8988T (cell line): ENCODE data around the gene MAX.

Source experiments
- DNase-seq: peaks from one replicate; pipeline ENCODE4 v3.0.0; 2011

The MAX gene

DNA sequence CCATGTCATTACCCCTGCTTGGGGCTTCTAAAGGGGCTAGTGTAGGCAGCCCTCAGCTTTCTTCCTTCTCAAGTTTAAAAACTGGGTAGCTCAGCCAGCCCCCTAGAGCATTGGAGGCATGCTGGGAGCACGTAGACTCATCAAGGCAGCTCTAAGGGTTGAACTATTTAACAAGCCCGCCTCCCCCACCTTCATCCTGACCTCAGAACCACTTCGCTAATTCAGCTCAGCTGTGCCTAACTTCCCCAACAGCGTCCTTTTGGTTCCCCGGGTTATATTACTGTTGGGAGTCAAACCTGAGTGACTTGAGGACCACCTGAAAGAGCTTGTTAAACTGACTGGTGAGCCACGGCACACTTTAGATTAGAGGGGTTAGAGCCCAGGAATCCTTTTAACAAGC lies 30.1 kb downstream of the MAX start:
- DNase-seq: no peak

DNA sequence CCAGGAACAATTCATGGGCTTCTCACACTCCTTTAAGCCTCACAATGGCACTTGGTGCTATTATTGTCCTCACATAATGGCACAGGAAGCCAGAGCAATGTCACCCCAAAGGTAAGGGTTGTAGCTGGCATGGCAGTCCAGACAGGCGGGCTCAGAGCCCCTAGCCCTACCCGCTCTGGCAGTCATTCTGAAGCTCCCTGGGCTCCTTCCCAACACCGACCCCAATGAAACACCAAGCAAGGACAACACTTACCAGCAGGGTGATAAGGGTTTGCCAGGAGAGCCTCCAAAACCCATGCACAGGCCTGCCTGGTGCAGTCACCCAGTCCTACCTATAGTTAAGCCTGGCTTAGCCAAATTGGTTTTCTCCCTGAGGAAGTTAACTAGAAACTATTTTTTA lies 30.8 kb downstream of the MAX start:
- no peak for DNase-seq

DNA sequence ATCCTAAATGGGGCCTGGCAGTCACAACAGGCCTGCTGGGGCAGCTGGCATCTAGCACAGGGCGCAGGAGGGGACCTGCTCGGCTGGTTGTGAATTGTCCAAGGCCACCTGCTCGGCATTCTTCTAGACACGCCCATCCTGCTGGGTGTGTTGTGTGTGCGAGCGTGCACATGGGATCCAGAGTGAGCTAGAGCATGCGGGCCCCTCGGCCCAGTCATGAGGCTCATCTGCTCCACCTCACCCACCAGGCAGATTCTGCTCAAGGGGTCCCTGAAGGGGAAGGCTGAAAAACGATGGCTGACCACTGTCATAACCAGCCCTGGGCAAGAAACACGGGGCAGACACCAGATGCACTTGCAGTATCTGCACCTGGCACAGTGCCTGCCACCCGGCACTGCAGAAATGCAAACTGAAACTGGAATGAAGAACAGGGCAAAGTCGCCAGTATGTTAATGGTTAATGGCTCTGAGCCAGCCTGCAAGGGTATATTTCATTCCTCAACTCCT lies 31.8 kb downstream of the MAX start:
- DNase-seq: no peak

DNA sequence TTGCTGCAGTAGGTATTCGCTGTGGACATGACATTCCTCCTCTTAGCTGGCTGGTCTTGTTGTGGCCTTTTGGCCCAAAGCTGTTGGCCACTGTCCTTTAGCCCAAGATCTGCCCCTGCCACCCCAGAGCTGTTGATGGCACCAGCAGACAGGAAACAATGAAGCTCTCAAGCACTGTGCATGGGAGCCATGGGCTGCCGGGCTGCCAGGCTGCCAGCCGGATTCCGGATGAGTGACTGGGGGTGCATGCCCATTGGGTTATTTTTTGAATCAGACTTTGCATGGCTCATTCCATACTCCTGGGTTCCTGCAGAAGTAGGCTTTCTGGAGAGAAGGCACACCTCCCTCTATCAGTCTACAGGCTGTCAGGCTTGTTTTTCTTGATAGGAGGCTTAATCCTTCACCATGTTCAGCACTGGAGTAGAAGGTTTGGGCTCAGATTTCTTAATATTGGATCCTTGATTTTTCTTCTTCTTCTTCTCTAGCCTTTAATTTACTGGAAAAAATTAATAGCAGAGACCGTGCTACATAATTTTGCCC lies 32.4 kb downstream of the MAX start:
- no peak for DNase-seq

DNA sequence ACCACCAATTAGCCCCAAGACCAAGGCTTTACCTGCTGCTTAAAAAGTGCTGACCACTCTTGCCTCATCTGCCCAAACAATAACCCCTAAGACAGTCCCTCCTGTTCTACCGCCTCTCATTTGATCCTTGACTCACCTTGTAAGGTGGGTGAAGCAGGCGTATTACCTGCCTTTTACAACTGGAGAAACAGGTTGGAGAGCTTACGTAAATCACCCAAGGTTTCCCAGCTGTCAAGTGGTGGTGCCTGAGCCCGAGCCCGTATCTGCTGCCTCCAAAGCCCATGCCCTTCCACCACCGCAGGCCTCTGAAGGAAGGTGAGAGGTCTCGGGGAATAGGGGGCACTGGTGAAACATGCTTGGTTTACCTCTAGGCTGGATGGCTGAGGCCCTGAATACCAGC lies 36.6 kb downstream of the MAX start:
- DNase-seq: no peak

DNA sequence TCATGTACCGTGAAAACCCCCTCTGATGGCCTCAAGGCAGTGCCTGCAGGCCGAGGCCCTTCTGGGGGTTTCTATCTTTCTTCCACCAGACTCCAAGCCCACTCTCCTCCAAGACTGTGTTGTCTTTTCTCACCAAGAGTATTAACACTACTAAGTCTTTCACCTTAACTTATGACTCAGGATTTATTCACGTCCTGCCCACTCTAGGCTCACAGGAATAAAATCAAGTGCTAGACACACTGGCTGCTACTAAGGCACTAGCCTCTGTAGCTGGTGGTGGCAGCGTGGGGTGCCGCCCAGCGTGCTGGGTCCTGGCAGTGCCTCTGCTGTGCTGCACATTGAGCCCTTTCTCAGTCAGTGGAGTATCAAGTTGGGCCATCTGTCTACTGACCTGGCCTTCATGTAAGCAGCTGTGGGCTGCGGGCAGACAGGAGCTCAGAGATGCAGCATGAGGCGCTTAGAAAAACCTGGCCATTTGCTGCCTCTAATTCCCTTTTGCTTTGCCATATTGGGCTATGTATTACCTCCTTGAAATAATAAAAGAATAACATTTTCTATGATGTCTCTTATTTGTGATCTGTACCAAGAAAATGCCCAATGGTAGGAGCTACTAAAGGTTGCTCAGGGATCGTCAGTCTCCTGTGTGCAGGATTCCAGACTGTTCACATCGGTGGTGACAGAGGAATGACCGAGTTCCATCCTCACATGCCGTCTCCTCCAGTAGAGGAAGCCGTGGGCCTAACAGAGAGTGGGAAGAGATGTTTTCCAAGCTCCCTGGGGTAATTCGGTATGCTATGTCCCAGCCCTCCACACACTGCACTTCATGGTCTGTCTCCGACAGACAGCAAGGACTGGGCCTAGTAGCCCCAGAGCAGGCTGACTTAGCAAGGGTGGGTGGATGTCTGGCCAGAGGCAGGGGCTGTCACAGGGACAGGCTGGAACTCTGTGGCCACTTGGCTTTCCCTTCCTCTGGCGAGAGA lies 39.9 kb downstream of the MAX start:
- no peak for DNase-seq

DNA sequence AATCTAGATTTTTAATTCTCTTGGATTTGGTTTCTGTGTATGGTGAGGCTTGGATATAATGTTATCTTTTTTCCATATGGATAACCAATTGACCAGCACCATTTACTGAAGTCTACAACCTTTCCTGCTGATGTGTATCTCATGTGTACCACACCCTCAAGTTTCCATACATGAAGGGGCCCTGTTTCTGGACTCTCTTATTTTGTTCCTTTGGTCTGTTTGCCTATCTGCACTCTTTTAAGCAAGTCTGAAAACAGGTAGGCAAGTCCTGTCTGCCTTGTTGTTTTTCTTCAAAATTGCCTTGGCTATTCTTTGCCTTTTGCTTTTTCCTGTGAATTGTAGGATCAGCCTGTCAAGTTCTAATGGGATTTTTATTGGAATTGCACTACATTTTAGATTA lies 44.6 kb downstream of the MAX start:
- no peak for DNase-seq

DNA sequence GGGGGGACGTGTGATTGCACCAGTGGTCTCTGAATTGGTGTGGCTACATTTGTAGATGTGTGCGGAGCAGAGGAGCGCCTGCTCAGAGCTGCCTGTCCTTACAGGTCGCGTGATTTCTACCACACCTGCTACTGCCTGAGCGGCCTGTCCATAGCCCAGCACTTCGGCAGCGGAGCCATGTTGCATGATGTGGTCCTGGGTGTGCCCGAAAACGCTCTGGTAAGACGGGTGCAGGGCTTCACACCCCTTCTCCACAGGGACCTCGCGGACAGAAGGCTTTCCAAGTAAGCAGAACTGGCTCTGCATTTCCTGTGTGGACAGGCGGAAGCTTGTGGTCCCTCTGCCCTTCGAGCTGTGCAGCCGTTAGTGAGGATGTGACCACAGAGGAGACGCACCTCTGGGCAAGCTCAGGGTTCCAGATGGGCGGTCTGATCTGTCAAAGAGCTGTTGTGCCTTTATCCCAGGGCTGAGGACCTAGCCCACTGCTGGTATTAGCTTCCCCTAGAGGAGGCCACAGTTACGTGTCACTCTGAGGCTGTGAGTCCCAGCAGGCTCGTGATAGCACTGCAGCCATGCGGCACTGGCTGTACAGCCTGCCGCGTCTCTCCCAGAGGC lies 47.7 kb downstream of the MAX start:
- DNase-seq: no peak

DNA sequence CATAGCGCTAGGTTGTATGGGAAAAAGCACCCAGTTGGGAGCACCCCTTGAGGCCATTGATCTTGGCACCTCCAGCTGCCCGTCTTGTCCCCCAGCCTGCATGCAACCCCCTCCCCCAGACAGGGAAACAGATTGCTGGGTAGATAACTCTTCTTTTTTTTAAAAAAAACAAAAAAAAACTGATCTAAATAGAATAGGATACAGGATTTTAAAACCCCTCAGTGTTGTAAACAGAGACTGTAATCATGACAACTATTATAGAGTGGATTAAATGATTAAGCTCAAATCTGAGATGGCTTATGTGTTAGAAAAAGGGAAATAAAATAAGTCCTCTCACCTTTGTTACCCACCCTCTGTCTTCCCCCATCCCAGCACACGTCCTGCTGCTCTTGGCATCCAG lies 48.9 kb downstream of the MAX start:
- no peak for DNase-seq

DNA sequence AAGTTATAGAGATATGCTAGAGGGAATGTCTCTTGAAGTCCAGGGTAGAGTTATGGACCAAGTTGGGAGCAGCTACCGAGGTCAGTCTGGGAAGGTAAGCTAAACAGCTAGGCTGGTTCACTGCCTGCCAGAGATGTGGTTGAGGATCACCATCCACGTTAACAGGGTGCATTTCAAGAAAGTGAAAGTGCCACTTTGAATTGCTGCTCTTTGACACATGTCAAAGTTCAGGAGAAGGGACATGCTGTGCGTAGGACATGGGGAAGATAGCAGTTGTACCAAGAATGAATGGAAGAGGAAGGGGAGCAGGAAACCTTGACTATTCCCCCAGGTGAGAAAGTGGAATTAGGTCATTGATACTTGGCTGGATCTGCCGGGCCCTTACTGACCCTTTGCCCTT lies 49.5 kb downstream of the MAX start:
- DNase-seq: no peak

DNA sequence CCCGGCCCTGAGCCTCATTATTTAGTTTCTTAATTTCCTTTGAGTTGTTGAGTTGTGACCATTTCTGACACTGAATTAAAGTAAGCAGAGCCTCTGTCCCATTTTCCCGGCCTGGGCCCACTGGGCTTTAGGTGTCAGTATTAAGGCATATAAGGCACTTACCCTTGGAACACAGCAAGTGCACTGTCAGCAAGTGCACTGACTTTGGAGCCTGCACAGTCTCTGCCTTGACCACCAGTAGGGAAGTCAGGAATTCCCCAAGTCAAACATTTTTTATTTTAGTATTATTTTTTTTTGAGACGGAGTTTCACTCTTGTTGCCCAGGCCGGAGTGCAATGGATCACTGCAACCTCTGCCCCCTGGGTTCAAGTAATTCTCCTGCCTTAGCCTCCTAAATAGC lies 56.6 kb downstream of the MAX start:
- DNase-seq: no peak

DNA sequence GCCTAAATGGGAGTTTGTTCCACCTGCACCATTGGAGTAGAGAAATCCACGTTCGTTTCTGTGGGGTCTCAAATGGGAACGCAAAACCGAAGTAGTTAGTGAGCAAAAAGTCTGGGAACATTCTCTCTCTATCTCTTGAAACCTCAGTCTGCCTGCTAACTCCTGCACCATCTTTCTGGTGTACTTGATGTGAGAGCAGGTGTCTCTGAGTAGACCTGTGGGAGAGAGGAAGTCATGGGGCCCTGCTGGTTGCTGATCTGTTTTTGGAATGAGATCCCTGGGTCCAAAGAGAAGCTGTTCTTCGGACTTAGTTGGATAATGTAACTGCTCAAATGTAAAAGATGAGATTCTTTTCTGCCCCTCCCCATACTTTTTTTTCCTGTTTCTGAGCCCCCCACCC lies 57.3 kb downstream of the MAX start:
- no peak for DNase-seq

DNA sequence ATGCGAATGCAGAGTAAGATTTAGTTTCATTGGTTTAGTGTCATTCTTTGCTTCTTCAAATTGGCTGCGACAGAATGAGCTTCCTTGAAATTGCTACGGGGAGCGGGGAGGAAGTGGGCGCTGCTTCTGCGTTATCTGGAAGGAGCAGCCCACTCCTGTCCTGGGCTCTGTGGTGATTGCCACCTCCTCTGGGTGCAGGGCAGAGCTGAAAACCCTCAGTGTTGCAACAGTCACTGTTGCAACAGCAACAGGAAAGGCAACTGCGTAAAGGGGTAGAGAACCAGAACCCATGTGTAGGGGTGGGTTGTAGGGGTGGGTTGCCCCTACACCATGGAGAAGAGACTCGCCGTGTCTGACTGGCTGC lies 57.7 kb downstream of the MAX start:
- DNase-seq: no peak

DNA sequence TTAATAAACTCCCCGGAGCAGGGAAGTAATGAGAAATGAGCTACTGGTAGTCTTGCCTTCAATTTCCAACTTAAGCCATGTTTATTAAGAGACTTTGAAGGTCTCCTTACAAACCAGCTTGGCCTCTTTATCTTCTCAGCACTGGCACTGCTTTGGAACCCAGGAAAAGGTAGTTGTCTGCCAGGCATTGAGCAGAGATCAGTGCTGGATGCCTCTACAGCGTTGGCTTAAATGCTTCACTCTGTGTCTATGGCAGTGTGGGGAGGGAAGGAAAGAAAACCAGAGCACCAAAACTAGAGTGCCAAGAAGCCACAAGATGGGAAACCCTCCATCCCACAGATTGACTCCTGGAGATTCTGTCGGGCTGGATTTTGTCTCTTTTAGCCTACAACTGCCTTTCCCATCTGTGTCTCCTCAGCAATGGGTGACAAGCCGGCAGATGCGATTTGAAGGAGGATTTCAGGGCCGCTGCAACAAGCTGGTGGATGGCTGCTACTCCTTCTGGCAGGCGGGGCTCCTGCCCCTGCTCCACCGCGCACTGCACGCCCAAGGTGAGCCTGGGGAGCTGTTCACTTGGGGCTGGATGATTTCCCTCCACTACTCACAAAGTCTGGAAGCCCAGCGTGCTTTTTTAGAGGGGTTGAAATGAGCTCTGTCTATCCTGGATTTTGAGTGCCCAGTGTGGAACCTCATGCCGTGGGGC lies 58.3 kb downstream of the MAX start:
- no peak for DNase-seq

DNA sequence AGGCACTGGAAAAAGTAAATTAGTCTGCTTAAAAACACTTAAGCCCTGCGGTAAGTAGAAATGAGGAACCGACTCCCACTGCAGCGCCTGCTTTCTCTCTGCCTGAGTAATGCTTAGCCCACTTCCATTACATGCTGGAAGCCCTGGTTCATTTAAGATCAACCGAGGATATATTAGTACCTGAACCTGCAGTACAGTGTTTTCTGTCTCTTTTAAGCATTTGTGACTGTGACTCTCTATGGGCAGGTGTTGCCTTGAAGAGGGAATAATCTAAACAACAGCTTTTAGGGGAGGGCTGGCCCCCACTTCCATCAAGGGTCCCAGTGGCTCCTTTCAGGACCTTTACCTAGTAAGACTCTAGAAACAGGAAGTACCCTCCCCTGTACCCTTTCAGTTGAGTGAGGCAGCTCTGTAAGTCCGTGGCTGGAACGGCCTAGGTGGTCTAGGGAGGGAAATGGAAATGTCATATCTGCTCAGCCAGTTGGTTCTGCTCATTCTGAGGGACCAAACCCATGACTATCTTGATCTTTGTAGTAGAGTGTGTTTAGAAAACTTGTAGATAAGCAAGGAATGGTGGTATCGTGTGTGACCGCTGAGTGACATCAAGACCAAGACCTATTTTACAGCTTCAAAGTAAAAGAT lies 59.5 kb downstream of the MAX start:
- DNase-seq: no peak

DNA sequence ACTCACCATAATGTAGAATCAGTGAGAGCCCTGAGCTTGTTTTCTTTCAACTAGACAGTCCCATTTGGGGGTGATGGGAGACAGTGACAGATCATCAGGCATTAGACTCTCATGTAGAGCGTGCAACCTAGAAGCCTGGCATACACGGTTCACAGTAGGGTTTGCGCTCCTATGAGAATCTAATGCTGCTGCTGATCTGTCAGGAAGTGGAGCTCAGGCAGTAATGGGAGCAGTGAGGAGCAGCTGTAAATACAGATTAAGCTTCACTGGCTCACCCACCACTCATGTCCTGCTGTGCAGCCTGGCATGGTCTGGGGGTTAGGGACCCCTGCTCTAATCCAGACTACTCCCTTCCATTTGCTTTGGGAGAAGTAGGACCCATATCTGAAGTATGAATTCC lies 60.0 kb downstream of the MAX start:
- no peak for DNase-seq

DNA sequence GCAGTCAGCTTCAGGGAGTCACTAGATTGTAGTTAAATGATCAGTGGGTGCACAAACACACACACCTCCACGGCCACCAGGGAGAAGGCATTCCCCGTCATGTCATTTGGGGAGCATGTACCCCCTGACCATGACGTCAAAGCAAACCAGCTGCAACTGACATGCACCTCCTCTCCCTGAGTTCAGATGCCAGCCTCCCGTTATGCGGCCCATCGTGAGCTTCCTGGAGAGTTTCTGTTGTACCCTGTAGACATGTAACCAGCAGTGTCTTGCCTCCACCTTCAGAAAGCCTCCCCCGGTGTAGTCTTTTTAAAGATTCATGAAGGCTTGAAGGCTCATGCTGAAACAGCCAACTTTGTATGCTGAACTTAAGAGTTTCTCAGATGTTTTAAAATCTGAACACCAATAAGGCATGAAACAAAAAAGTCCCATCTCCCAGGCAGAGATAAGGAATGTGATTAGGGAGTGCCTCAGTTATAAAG lies 60.8 kb downstream of the MAX start:
- no peak for DNase-seq

DNA sequence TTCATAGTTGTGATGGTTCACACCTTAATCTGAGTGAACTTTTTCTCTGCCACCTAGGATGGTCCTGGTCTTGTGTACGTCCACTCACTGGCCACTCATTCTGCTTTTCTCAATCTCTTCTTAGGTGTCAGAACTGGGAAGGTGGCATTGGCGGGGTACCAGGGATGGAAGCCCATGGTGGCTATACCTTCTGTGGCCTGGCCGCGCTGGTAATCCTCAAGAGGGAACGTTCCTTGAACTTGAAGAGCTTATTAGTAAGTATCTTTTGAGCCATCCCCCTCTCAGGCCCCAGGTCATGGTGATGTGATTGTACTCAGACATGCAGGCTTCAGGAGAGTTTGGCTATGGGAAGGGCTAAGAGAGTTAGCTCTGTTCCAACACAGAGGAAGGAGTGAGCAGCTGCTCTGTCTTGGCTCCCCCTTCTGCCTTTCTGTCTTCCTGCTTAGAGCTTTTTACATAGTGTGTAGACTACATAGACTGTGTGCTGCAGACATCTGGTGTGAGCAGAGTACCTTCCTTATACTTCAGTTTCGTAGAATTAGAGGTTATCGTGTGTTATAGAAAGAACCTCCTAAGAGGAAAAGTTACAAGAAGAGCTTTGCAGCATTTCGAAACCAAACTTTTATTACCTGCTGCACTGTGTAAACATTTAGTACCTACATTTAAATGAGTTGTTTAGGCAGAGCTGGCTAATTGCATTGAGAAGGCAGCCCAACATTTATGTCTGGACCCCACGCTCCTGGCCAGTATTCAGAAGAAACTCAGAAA lies 61.5 kb downstream of the MAX start:
- DNase-seq: no peak

DNA sequence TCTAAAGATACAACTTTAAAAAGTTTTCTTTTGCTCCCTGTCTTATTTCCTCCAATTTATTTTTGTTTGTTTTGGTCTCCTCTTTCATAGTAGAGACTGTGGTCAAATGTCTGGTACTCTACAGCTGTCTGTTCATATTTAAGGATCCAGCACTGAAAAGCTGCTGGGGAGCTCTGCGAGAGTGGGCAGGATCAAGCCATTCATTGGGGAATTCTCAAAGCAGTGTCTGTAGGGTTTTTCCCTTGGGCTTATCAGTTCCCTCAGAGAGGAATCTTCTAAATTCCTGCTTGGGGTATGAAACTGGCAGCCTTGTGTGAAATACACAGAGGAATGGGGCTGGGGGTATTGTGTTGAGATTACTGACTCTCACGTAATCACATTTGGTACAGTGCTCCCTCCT lies 63.4 kb downstream of the MAX start:
- no peak for DNase-seq

DNA sequence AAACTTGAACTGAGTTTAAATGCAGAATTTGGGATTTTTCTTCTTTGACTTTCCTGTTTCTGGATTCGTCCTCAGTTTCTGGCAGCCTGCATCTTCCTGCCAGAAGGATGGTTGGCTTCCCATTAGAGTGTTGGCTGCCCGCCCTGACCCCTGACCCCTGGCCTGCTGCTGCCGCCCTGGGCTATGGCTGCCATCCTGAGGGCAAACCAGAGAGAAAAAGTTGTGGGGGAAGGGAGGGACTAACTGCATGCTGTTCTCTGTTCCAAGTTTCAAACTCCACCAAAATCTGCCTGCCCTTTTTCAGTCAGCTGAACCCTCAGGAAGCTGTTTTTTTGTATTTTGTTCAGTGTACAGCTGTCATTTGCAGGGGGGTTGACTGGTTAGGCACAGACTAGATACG lies 67.3 kb downstream of the MAX start:
- DNase-seq: no peak

DNA sequence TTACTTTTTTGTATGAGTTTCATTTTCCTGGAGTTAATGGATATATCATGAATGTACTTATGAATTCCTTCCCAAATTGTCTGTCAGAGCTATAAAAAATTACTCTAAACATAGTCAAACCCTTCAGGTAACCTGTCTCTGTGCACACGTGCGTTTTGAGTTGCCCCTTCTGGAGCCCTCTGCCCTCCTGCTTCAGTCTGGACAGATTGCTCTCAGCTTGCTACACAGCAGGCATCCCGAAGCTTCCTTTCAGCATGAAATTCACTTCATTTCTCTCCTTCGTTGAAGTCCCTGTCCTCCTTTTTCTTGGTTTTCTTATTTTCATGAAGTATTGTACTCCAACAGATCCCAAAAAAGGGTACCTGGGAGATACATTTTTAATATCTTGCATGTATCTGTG lies 68.3 kb downstream of the MAX start:
- DNase-seq: no peak

DNA sequence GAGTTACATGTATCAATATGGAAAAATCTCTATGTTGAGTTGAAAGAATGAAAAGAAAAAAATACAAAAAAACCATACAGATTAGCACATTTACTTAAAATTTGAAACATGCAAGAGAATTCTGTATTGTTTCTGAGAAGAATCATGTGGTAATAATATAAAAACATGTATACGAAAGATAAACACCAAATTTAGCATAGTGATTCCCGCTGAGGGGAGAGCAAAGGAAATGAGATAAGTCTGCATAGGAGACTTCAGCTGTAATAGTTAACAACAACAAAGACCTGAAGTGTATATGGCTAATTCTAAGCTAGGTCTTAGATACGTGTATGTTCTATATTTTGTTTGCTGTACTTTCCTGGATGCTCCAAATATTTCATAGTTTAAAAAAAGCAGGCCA lies 69.1 kb downstream of the MAX start:
- no peak for DNase-seq
